GM12878 (cell line): Measurements from ENCODE around the gene GRIK4. TPM values are rescaled to one million over a fixed set of nuclear protein-coding genes. Genes with fewer than 3 reads are reported as not detected.

Experiments used
- ATAC-seq: fragments of 200-7000 bp; cut with Tn5 transposase; 3 replicates; pipeline ENCODE4 v1.9.1; 2020; ENCODE audit warnings: mild to moderate bottlenecking, moderate library complexity
- BruUV-seq: library from RNA; stranded (reverse); fragments of 400-500 nt; replicated peaks from 2 replicates; lab custom pipeline; 2021; lab: Mats Ljungman, UMichigan
- CTCF ChIA-PET: fragments of 300-600 bp; sonication (Branson Sonifier 250); formaldehyde crosslinking; extraction: SDS; loops from one replicate; lab custom pipeline; 2021; ENCODE audit warnings: inconsistent platforms; lab: Yijun Ruan, JAX
- POLR2A ChIA-PET: fragments of 350-600 bp; formaldehyde crosslinking; extraction: SDS; loops from one replicate; lab custom pipeline; 2021; ENCODE audit warnings: inconsistent platforms; lab: Charles Lee
- RAD21 ChIA-PET: fragments of 300-600 bp; sonication (Branson Sonifier 250); formaldehyde crosslinking; loops from one replicate; lab custom pipeline; 2023; ENCODE audit warnings: antibody characterized with exemption; ENCODE audit not compliant: unreplicated experiment; lab: Charles Lee
- SMC1A ChIA-PET: fragments of 300-600 bp; sonication (Branson Sonifier 250); formaldehyde crosslinking; loops from one replicate; lab custom pipeline; 2023; ENCODE audit not compliant: unreplicated experiment, uncharacterized antibody; lab: Charles Lee
- DNase-seq: peaks from one replicate; pipeline ENCODE4 v3.0.0-alpha.2; 2011; ENCODE audit warnings: low read depth, low spot score
- FAIRE-seq: peaks from 3 replicates; lab custom pipeline; 2011; peaks lifted over from hg19 to GRCh38; lab: Jason Lieb, UNC
- H2AFZ ChIP-seq: 2 replicates; pipeline ENCODE4 v1.6.0; 2011; ENCODE audit warnings: low read depth, low read length, control low read depth; ENCODE audit not compliant: control insufficient read depth
- H3K27ac ChIP-seq: 2 replicates; pipeline ENCODE4 v1.5.1; 2011; ENCODE audit warnings: control low read depth; ENCODE audit not compliant: control insufficient read depth, insufficient read depth
- H3K27me3 ChIP-seq, 2 experiments: replicated peaks in 1 of 2; 2 replicates each; pipeline versions ENCODE4 v1.6.0 to v1.6.1; 2011; ENCODE audit warnings: low read length in 1 of 2; ENCODE audit not compliant: control insufficient read depth in 2 of 2, insufficient read depth in 2 of 2
- H3K36me3 ChIP-seq, 2 experiments: 2 replicates each; pipeline ENCODE4 v1.5.1; 2011; ENCODE audit warnings: low read length in 1 of 2; ENCODE audit not compliant: control insufficient read depth in 2 of 2, insufficient read depth in 2 of 2
- H3K4me1 ChIP-seq: 2 replicates; pipeline ENCODE4 v1.6.1; 2011; ENCODE audit warnings: mild to moderate bottlenecking, low read length, moderate library complexity, mixed read lengths; ENCODE audit not compliant: control insufficient read depth, insufficient read depth
- H3K4me2 ChIP-seq: 2 replicates; pipeline ENCODE4 v1.6.0; 2011; ENCODE audit warnings: control low read depth; ENCODE audit not compliant: control insufficient read depth, insufficient read depth
- H3K4me3 ChIP-seq: fragments of 200-600 bp; sonication (generic); 2 replicates; pipeline ENCODE4 v1.5.1; 2016
- H3K79me2 ChIP-seq: 2 replicates; pipeline ENCODE4 v1.6.0; 2011; ENCODE audit warnings: low read length; ENCODE audit not compliant: control insufficient read depth, insufficient read depth
- H3K9ac ChIP-seq: 2 replicates; pipeline ENCODE4 v1.8.0; 2011; ENCODE audit warnings: low read length, control low read depth, mixed read lengths; ENCODE audit not compliant: control insufficient read depth, insufficient read depth
- H3K9me3 ChIP-seq: replicated peaks from 3 replicates; pipeline ENCODE4 v1.5.1; 2011; ENCODE audit warnings: mild to moderate bottlenecking, low read length; ENCODE audit not compliant: control insufficient read depth, insufficient read depth
- H4K20me1 ChIP-seq: 2 replicates; pipeline ENCODE4 v1.6.0; 2011; ENCODE audit not compliant: control insufficient read depth, insufficient read depth
- BACH1 ChIP-seq: fragments of 450-650 bp; IDR thresholded peaks from 2 replicates; pipeline ENCODE4 v1.6.1; 2017; ENCODE audit warnings: mild to moderate bottlenecking, borderline replicate concordance
- BHLHE40 ChIP-seq, 2 experiments: fragments of 450-650 bp in 1 of 2; IDR thresholded peaks; 2 replicates each; pipeline ENCODE4 v1.6.1; 2011 to 2017; ENCODE audit warnings: low read depth in 2 of 2, borderline replicate concordance in 1 of 2, improper control_type of control experiment in 1 of 2, low read length in 1 of 2, mild to moderate bottlenecking in 1 of 2
- MLLT1 ChIP-seq: fragments of 450-650 bp; IDR thresholded peaks from 2 replicates; pipeline ENCODE4 v1.6.1; 2016; ENCODE audit warnings: mild to moderate bottlenecking
- PAX5 ChIP-seq: IDR thresholded peaks from 2 replicates; pipeline ENCODE4 v1.6.1; 2011; ENCODE audit warnings: low read depth, low read length, borderline replicate concordance
- SMARCA5 ChIP-seq: fragments of 450-650 bp; IDR thresholded peaks from 2 replicates; pipeline ENCODE4 v1.6.1; 2017; ENCODE audit warnings: mild to moderate bottlenecking
- SMC3 ChIP-seq: IDR thresholded peaks from 2 replicates; pipeline ENCODE4 v1.6.1; 2011; ENCODE audit warnings: low read length, improper control_type of control experiment, borderline replicate concordance
- WGBS: methylation state at CpG from one replicate; pipeline ENCODE4 v1.1.6; 2016; ENCODE audit warnings: low lambda C conversion rate; ENCODE audit not compliant: insufficient replicate concordance, insufficient coverage; ENCODE audit errors: missing lambda C conversion rate; 5-methylcytosine and 5-hydroxymethylcytosine counted together
- in situ Hi-C: fragments of 300-500 bp; cut with MboI; formaldehyde crosslinking; loops from 9 replicates; pipeline ENCODE4 v1.14.3; 2018; ENCODE audit warnings: mixed read lengths
- intact Hi-C: fragments of 100-400 bp; cut with micrococcal nuclease; formaldehyde crosslinking; loops from one replicate; pipeline ENCODE4 v1.14.2; 2022; ENCODE audit not compliant: unreplicated experiment
- polyA plus RNA-seq, 11 experiments: library from polyadenylated mRNA; depleted of rRNA in 4 of 11; unstranded in 6 of 11; stranded (reverse) in 5 of 11; fragments of >200 nt; fragmentation: Nextera tagmentation in 4 of 11; fragmentation: Illumina TruSeq in 1 of 11; extraction: Ambion mirVana in 4 of 11; extraction: Trizol in 1 of 11; gene quantifications; 1 replicate in 1 of 11; 2 replicates in 10 of 11; pipeline versions ENCODE4 v1.2.1 to v1.2.3, GENCODE V29; 2011 to 2016; ENCODE audit warnings: inconsistent platforms in 2 of 11, missing spikeins in 2 of 11, low read depth in 1 of 11
- total RNA-seq, 4 experiments: library from RNA; depleted of rRNA in 3 of 4; stranded (reverse); fragments of >200 nt in 3 of 4; fragmentation: Illumina TruSeq in 1 of 4; extraction: Trizol in 1 of 4; gene quantifications; 2 replicates each; pipeline versions ENCODE4 v1.2.1 to v1.2.3, GENCODE V29; 2013 to 2021
- TF ChIP-seq, protein P1 (sequence below): IDR thresholded peaks from 2 replicates; pipeline ENCODE4 v1.6.1; 2011; ENCODE audit warnings: mild to moderate bottlenecking, low read depth, low read length, moderate library complexity; ENCODE audit not compliant: insufficient replicate concordance
- TF ChIP-seq, protein P2 (sequence below): IDR thresholded peaks from 2 replicates; pipeline ENCODE4 v1.6.1; 2012; ENCODE audit warnings: low read depth, low read length, improper control_type of control experiment

Gene GRIK4
- total and polyA plus RNA-seq, 10 of the 15 experiments (the other 5 are each of a cell fraction or from before 2014, with no cell fraction given) = 0.33 to 3.6 (median 0.72) TPM

DNA sequence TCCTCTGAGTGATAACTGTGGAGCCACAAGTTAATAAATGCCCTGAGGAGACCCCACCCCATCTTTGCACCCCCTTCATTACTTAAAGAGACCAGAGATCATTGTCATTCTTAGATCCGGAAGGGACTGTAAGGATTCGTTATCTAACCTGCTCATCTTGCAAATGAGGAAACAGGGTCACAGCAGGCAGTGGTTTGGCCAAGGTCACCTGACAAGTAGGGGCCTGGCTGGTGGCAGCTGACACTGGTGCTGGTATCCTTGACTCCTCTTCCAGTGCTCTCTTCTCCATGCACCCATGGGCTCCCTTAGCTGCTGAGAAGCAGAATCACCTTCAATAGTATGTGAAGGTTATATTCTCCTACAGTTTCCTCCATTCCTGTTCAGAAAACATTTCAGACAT lies 151.6 kb downstream of the GRIK4 start:
- POLR2A ChIA-PET = no interaction called here
- no TSS peak for BruUV-seq
- CTCF ChIA-PET = interaction anchor here (9.0 kb wide), 1 partner anchor 19 kb away, joined by 111 read pairs; no protein-coding TSS in a partner anchor

More for the DNA sequence above, 151.6 kb downstream of the GRIK4 start:
- SMC1A ChIA-PET = interaction anchor here (1.5 kb wide), 1 partner anchor 12 kb away, joined by 3 read pairs; no protein-coding TSS in a partner anchor
- in situ Hi-C loops = no loop called here
- no peaks in the 10 kb centered on the region; a peak in 1 of 4 replicates for H3K27me3 ChIP-seq
- TF ChIP-seq SMARCA5 = no peak
- no peak for TF ChIP-seq BHLHE40 (IDR thresholded peaks at IDR 0.05; ENCODE audit: borderline replicate concordance in 1 of 2, low read depth in 2 of 2, low read length in 1 of 2)
- no peak for TF ChIP-seq SMC3
- no peak for TF ChIP-seq BACH1
- no peak for TF ChIP-seq MLLT1
- TF ChIP-seq, protein P1, sequence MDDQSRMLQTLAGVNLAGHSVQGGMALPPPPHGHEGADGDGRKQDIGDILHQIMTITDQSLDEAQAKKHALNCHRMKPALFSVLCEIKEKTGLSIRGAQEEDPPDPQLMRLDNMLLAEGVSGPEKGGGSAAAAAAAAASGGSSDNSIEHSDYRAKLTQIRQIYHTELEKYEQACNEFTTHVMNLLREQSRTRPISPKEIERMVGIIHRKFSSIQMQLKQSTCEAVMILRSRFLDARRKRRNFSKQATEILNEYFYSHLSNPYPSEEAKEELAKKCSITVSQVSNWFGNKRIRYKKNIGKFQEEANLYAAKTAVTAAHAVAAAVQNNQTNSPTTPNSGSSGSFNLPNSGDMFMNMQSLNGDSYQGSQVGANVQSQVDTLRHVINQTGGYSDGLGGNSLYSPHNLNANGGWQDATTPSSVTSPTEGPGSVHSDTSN = no peak
- no peak for TF ChIP-seq PAX5
- TF ChIP-seq, protein P2, sequence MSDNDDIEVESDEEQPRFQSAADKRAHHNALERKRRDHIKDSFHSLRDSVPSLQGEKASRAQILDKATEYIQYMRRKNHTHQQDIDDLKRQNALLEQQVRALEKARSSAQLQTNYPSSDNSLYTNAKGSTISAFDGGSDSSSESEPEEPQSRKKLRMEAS = no peak
- TF ChIP-seq, all 136 proteins: peak for 0
- no peak overlapping the region for H2AFZ ChIP-seq
- RAD21 ChIA-PET = no interaction called here
- no peak overlapping the region for H3K4me2 ChIP-seq
- no peak overlapping the region for H3K9ac ChIP-seq
- intact Hi-C loops = no loop called here
- H3K4me3 ChIP-seq = no peak overlapping the region
- H3K27ac ChIP-seq = no peak overlapping the region
- DNase-seq (no peak), ATAC-seq (no peak), FAIRE-seq (no peak)
- WGBS = 47% methylated on average over 2 of the region's 2 CpGs
- H3K36me3 ChIP-seq = no peaks in the 10 kb centered on the region; a peak in 1 of 4 replicates
- no peaks in the 10 kb centered on the region for H3K79me2 ChIP-seq
- H3K9me3 ChIP-seq = no peaks in the 10 kb centered on the region
- peaks cover 10% of the 10 kb centered on the region for H3K4me1 ChIP-seq
- no peaks in the 10 kb centered on the region for H4K20me1 ChIP-seq
